Measurements from ENCODE around the gene ST6GALNAC2. TPM values are rescaled to one million over a fixed set of nuclear protein-coding genes. Genes with fewer than 3 reads are reported as not detected.

Gene ST6GALNAC2
- total and polyA plus RNA-seq, 2 experiments from 2014 or later, result 0.31 TPM; not detected in 1

DNA sequence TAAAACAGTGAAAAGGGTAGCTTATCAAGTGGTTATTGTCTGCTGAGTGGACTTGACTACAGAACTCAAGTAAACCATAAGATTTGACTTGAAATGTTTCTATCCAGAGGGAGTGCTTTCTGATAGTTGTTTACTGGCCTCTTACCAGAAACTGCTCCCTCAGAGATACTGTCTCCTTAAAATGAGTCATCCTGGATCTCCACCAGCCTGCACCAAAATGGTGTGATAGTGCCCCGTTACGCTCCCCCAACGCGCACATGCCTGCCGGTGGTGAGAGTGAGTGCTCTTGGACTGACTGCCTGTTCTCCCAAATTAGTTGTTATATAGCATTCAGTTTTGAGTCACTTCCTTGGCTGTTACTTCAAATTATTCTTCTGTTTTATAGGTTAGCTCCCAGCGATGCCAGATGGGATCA is 22.9 kb downstream of the ST6GALNAC2 start:
- TF ChIP-seq EZH2 (IDR thresholded peaks at IDR 0.05; ENCODE audit: low read depth, unreplicated experiment), result no peak
- no peak for TF ChIP-seq CTCF (conservative IDR thresholded peaks at IDR 0.05; ENCODE audit: low read depth in 2 of 2)
- TF ChIP-seq EZH2phosphoT487 (IDR thresholded peaks at IDR 0.05; ENCODE audit: unreplicated experiment), result no peak
- TF ChIP-seq ETS1 (IDR thresholded peaks at IDR 0.05), result no peak
- TF ChIP-seq STAT1 (IDR thresholded peaks at IDR 0.05; ENCODE audit: unreplicated experiment), result no peak
- no peak for TF ChIP-seq JUNB (IDR thresholded peaks at IDR 0.05; ENCODE audit: unreplicated experiment)
- TF ChIP-seq ZNF331 (CRISPR knock-in tag; IDR thresholded peaks at IDR 0.05; ENCODE audit: low read depth), result no peak
- no peak for TF ChIP-seq ZNF114 (CRISPR knock-in tag; IDR thresholded peaks at IDR 0.05)
- TF ChIP-seq CREB1 (CRISPR knock-in tag; IDR thresholded peaks at IDR 0.05; ENCODE audit: low read depth), result no peak
- TF ChIP-seq, protein P1, sequence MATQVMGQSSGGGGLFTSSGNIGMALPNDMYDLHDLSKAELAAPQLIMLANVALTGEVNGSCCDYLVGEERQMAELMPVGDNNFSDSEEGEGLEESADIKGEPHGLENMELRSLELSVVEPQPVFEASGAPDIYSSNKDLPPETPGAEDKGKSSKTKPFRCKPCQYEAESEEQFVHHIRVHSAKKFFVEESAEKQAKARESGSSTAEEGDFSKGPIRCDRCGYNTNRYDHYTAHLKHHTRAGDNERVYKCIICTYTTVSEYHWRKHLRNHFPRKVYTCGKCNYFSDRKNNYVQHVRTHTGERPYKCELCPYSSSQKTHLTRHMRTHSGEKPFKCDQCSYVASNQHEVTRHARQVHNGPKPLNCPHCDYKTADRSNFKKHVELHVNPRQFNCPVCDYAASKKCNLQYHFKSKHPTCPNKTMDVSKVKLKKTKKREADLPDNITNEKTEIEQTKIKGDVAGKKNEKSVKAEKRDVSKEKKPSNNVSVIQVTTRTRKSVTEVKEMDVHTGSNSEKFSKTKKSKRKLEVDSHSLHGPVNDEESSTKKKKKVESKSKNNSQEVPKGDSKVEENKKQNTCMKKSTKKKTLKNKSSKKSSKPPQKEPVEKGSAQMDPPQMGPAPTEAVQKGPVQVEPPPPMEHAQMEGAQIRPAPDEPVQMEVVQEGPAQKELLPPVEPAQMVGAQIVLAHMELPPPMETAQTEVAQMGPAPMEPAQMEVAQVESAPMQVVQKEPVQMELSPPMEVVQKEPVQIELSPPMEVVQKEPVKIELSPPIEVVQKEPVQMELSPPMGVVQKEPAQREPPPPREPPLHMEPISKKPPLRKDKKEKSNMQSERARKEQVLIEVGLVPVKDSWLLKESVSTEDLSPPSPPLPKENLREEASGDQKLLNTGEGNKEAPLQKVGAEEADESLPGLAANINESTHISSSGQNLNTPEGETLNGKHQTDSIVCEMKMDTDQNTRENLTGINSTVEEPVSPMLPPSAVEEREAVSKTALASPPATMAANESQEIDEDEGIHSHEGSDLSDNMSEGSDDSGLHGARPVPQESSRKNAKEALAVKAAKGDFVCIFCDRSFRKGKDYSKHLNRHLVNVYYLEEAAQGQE (IDR thresholded peaks at IDR 0.05; ENCODE audit: unreplicated experiment), result no peak
- TF ChIP-seq POLR2AphosphoS5 (IDR thresholded peaks at IDR 0.05; ENCODE audit: low read depth), result no peak
- TF ChIP-seq ZNF462 (CRISPR knock-in tag; IDR thresholded peaks at IDR 0.05), result no peak
- TF ChIP-seq NANOG (IDR thresholded peaks at IDR 0.05; ENCODE audit: borderline replicate concordance), result no peak
- H3K4me2 ChIP-seq, result no peak overlapping the region

More for the DNA sequence above, 22.9 kb downstream of the ST6GALNAC2 start:
- Histone ChIP-seq H3K36me3 (ENCODE audit: insufficient read depth) (peaks cover 46% of the 10 kb centered on the region), H3F3A (replicated peaks; ENCODE audit: low read depth) (peaks cover 60% of the 10 kb centered on the region), H3K27me3 (ENCODE audit: insufficient read depth) (no peaks in the 10 kb centered on the region), H3K27ac (ENCODE audit: low read depth) (peak overlapping the region; percentile 72; the same call in 1 of the 2 replicates), H3K9me2 (ENCODE audit: insufficient read depth) (no peaks in the 10 kb centered on the region), H3K4me1 (ENCODE audit: insufficient read depth) (peaks cover 51% of the 10 kb centered on the region), H3K4me3 (no peak overlapping the region), H3K79me2 (replicated peaks; ENCODE audit: insufficient read depth) (peaks cover 51% of the 10 kb centered on the region), H2AFZ (no peak overlapping the region), H4K20me1 (replicated peaks; ENCODE audit: insufficient read depth) (peaks cover 54% of the 10 kb centered on the region)
- Mint-ChIP-seq H3K4me3 (no peak overlapping the region), H3K36me3 (ENCODE audit: low read depth) (peaks cover 91% of the 10 kb centered on the region), H3K27ac (peak overlapping the region; percentile 72; the same call in 1 of the 2 replicates), H3K4me1 (peaks cover 54% of the 10 kb centered on the region), H3K27me3 (ENCODE audit: insufficient read depth, low read depth, poor library complexity) (peaks cover 5% of the 10 kb centered on the region), H3K9me3 (no peaks in the 10 kb centered on the region)
- DNase-seq (ENCODE audit: low spot score) (no peak), ATAC-seq (no peak)

Data from GM23338 (cell line).